GM19397 (cell line): ENCODE measurements around the gene ZFPL1.

Experiments used
- ATAC-seq: cut with Tn5 transposase; IDR thresholded peaks from one replicate; pipeline ENCODE4 v1.9.1; 2021; ENCODE audit warnings: mild to moderate bottlenecking, moderate library complexity; ENCODE audit not compliant: unreplicated experiment

Gene ZFPL1

GRCh38 chr11:65059959-65060824 lies 23.8 kb upstream of the ZFPL1 start:
- no peak for ATAC-seq

DNA sequence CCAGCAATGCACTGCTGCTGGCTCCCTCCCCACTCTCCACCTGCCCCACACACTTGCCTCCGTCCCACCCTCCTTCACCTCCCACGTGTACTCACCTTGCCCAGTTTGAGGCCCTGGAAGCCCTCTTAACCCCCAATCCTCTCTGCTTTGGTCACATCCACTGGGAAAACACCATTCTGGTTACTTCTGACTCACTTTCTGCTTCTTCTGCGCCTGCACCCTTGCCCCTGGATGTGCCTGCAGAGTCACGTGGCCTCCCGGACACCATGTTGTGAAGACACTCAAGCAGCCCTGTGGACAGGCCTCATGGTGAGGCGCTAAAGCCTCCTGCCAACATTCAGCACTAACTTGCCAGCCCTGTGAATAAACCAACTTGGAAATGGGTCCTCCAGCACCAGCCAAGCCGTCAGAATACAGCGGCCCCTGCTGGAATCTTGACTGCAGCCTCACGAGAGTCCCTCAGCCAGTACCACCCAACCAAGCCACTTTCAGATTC lies 23.1 kb upstream of the ZFPL1 start:
- no peak for ATAC-seq

- no peak for ATAC-seq
Observed at GRCh38 chr11:65063532-65063931, 20.5 kb upstream of the ZFPL1 start.

GRCh38 chr11:65064847-65065240 lies 19.2 kb upstream of the ZFPL1 start:
- no peak for ATAC-seq

GRCh38 chr11:65065851-65066250 lies 18.2 kb upstream of the ZFPL1 start:
- no peak for ATAC-seq

- no peak for ATAC-seq
Observed at GRCh38 chr11:65066315-65066714, 17.7 kb upstream of the ZFPL1 start.

- no peak for ATAC-seq
Observed at GRCh38 chr11:65066805-65067291, 17.2 kb upstream of the ZFPL1 start.

DNA sequence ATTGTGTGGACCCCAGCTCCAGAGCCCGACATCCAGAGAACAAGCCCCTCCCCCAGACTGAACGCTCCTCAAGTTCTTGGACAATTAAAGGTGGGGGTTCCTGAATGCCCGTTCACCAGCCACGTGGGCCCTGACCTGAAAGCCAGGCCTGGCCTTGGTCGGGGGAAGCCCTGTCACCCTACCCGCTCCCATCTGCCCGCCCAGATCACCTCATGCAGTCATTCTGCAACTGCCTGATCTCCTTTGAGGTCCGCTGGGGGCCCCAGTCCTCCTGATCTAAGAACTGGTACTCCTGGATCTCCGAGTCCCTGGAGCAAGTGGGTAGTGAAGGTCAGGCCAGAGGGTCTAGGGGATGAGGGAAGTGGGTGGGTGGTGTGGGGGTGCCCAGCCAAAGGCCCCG lies 16.6 kb upstream of the ZFPL1 start:
- ATAC-seq, result no peak

- ATAC-seq, result no peak
Observed at GRCh38 chr11:65069217-65069616, 14.8 kb upstream of the ZFPL1 start.

GRCh38 chr11:65071907-65072630 lies 12.0 kb upstream of the ZFPL1 start:
- ATAC-seq, result no peak

DNA sequence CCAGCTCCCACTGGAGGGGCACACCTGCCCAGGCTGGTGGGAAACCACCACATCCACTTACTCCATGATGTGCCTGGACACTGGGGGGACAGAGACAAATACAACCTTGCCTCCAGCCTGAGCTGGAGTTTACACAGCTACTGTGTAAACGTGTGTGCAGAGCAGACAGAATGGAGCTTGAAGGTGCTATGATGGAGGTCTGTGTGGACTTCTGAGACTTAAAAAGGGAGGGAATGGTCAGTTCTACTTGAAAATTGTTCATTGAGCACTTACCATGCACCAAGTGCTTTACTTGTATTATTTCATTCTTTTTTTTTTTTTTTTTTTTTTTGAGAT lies 11.4 kb upstream of the ZFPL1 start:
- ATAC-seq, result no peak

DNA sequence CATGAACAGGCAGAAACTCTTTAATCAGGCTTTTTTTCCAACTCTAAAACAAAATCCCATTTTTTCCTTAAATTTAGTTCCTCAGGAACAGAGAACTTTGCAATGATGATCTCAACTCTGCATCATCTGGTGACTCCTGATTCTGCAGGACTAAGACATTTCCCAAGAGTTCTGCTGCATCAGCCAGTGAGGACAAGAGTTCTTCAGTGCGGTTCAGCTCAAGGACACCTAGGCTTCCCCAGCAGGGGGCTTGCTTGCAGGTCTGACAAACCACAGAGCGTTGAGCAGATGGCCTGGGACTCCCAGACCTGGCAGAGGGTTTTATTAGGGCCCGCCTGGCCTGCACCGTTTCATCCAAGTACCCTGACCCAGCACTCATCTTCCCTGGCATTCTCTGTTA lies 6.6 kb upstream of the ZFPL1 start:
- no peak for ATAC-seq

DNA sequence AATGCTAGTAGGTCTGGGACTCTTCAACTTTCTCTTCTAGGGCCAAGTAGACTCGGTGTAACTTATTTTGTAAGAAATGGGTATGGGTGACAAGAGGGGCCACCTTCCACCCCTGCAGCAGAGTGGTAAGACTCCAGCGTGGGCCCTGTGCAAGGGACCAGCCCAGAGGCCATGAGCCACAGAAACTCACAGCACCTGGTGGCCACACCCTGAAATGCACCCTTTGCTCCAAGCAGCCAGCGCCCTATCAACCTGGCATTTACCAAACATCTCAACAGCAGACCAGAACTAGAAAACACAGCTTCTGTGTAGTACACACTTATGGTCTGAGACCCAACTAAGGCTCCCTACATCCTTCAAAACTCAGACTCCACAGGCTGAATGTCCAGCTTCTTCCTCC lies 5.9 kb upstream of the ZFPL1 start:
- ATAC-seq, result no peak

DNA sequence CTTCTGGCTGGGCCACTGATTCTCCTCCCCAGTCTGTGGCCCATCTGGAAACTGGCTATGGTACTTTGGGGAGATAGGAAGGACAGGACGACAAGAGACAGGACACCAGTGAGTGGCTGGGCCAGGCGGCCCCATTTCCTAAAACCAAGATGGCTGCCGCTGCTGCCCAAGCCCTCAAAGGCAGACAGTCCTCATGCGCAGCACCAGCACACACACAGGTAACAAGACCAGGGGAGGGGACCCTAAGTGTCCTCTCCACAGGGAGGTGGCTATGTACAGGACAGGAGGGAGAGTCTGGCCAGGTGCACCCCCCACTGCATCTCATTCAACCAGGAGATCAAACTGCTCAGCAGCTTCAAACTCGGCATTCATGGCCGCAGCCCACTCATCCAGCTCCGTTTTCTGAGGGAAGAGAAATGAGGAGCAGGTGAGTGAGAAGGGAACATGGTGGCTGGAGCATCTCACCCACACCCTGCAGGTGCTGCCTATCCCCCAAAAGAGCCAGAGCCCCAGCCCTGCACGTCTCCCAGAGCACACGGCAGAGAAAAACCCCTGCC lies 5.2 kb upstream of the ZFPL1 start:
- ATAC-seq, result no peak

- ATAC-seq, result no peak
Observed at GRCh38 chr11:65083134-65083833, 738 bp upstream of the ZFPL1 start.

- ATAC-seq, result no peak
Observed at GRCh38 chr11:65084598-65085375, 765 bp downstream of the ZFPL1 start.

DNA sequence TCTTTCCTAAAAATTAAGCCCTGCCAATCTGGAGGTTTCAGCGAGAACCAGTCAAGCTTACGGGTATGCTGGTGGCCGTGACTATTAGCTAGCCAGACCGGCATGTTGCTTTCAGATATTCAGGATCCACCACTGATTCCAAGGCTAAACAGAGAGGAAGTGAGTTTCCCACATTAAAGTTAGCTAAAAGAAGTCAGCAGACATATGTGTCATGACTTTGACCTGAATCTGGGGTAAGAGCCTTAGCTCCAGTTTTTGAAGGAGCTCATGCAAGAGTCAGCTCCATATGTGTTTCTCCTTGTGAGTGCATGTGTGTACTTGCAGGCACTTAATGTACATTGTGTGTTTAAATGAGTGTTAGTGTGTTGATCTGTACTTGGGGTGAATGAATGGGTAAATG lies 1.4 kb downstream of the ZFPL1 start:
- no peak for ATAC-seq

DNA sequence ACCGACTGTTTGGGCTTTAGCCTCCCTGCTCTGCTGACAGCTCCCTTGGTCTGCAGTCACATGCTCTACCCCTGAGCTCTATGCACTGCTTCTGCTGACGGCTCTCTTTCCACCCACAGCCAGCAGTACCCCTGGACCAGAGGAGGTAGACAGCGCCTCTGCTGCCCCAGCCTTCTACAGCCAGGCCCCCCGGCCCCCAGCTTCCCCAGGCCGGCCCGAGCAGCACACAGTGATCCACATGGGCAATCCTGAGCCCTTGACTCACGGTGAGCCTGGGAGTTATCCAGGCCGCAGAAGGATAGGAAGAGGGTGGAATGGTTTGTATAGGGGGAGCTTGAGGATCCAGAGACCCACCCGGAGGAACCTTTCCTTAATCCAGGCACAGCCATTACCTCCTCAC lies 2.8 kb downstream of the ZFPL1 start:
- ATAC-seq, result no peak

DNA sequence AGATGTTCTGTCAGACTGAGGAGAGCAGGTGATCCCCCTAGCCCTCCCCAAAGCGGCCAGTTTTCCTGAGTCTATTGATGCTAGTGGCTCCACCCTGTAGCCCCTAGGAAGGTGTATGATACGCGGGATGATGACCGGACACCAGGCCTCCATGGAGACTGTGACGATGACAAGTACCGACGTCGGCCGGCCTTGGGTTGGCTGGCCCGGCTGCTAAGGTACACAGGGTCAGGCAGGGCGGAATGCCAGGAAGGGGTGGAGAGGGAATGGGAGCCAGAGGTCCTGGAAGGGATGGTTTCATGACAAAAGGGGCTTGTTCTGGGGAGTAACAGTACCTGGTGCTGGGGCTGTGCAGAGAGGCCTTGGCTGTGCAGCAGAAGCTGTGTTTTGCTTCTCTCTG lies 3.2 kb downstream of the ZFPL1 start:
- ATAC-seq, result no peak

DNA sequence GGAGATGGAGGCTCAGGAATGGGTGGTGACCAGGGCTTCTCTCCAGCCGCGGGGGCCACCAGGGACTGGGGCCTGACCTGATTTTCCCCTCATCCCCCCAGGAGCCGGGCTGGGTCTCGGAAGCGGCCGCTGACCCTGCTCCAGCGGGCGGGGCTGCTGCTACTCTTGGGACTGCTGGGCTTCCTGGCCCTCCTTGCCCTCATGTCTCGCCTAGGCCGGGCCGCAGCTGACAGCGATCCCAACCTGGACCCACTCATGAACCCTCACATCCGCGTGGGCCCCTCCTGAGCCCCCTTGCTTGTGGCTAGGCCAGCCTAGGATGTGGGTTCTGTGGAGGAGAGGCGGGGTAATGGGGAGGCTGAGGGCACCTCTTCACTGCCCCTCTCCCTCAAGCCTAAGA lies 3.8 kb downstream of the ZFPL1 start:
- ATAC-seq, result no peak
